Neural crest cell (in vitro differentiated cells): Measurements from ENCODE around the gene HOXA9. TPM values are rescaled to one million over a fixed set of nuclear protein-coding genes. Genes with fewer than 3 reads are reported as not detected.

Experiments used
- DNase-seq: peaks from one replicate; pipeline ENCODE4 v3.0.0; 2021; ENCODE audit warnings: low read depth, mixed read lengths, low spot score
- H3K27ac Mint-ChIP-seq: one replicate; pipeline ENCODE4 v1.8.0; 2021; ENCODE audit warnings: mild to moderate bottlenecking, mixed read lengths; ENCODE audit not compliant: unreplicated experiment
- H3K27me3 Mint-ChIP-seq: 2 replicates; pipeline ENCODE4 v1.8.0; 2021; ENCODE audit warnings: low read depth, mild to moderate bottlenecking, mixed read lengths
- H3K36me3 Mint-ChIP-seq: 2 replicates; pipeline ENCODE4 v1.8.0; 2021; ENCODE audit warnings: low read depth, mild to moderate bottlenecking, mixed read lengths
- H3K4me1 Mint-ChIP-seq: 2 replicates; pipeline ENCODE4 v1.8.0; 2021; ENCODE audit warnings: mixed read lengths
- H3K4me3 Mint-ChIP-seq: one replicate; pipeline ENCODE4 v1.8.0; 2021; ENCODE audit warnings: mild to moderate bottlenecking, mixed read lengths
- H3K9me3 Mint-ChIP-seq: 2 replicates; pipeline ENCODE4 v1.8.0; 2021; ENCODE audit warnings: mixed read lengths
- total RNA-seq: library from RNA; stranded (reverse); gene quantifications from 2 replicates; pipeline ENCODE4 v1.2.1, GENCODE V29; 2021
- TF ChIP-seq, protein P1 (sequence below): fragments of 200-600 bp; sonication (generic); conservative IDR thresholded peaks from 2 replicates; pipeline ENCODE4 v1.5.0; 2021; ENCODE audit warnings: antibody characterized with exemption, mild to moderate bottlenecking

The HOXA9 gene
- total RNA-seq, 1 donor from 2014 or later, result 9.0 TPM

GRCh38 chr7:27149842-27150567 lies 15.3 kb downstream of the HOXA9 start:
- DNase-seq, result no peak
- Mint-ChIP-seq H3K27ac (no peak overlapping the region), H3K27me3 (peaks cover 100% of the 10 kb centered on the region), H3K4me3 (peak overlapping the region; percentile 85), H3K36me3 (peaks cover 8% of the 10 kb centered on the region), H3K4me1 (peaks cover 26% of the 10 kb centered on the region), H3K9me3 (peaks cover 4% of the 10 kb centered on the region)
- TF ChIP-seq, protein P1, sequence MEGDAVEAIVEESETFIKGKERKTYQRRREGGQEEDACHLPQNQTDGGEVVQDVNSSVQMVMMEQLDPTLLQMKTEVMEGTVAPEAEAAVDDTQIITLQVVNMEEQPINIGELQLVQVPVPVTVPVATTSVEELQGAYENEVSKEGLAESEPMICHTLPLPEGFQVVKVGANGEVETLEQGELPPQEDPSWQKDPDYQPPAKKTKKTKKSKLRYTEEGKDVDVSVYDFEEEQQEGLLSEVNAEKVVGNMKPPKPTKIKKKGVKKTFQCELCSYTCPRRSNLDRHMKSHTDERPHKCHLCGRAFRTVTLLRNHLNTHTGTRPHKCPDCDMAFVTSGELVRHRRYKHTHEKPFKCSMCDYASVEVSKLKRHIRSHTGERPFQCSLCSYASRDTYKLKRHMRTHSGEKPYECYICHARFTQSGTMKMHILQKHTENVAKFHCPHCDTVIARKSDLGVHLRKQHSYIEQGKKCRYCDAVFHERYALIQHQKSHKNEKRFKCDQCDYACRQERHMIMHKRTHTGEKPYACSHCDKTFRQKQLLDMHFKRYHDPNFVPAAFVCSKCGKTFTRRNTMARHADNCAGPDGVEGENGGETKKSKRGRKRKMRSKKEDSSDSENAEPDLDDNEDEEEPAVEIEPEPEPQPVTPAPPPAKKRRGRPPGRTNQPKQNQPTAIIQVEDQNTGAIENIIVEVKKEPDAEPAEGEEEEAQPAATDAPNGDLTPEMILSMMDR, result no peak

DNA sequence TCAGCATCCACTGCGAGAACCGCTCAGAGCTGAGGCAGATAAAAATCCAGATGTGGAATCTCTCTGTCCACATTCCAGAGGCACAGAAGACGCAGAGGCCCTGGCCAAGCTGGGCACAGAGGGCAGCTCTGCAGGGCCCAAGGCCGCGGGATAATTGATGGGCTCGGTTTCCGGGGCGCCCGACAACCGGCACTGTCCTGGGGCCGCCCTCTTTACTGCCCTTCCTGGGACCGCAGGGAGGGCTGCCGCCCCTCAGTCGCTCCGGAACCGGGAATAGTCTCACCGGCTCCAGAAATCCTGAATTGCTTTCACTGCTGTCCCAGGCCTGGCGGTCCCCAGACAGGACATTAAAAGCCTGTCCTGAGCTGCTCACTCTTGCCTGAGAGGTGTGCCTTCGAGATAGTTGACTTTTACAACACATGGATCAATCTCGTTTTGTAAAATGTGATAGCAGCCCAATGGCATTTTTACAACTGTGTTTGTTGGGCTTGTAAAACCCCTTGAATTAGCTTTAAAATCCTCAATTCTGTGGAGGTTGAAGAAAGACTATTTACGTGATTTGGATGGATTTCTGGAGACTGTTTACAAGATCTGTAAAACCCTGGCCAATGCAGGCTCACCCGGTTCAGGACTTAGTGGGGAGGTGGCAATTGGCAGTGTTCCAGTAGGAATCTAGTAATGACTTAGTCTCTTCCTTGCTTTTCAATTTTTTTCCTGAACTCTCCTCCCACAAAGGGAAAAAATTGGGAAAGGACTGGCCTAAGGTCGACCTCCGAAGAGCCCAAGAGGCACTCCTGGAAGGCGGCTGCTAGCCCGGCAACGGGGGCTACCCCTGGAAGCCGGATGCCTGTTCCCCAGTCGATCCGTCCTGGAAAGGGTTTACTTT lies 16.3 kb downstream of the HOXA9 start:
- DNase-seq, result no peak
- H3K27ac Mint-ChIP-seq, result no peak overlapping the region
- H3K27me3 Mint-ChIP-seq, result peaks cover 100% of the 10 kb centered on the region
- peaks cover 5% of the 10 kb centered on the region for H3K36me3 Mint-ChIP-seq
- peak overlapping the region; percentile 85 for H3K4me3 Mint-ChIP-seq
- TF ChIP-seq, protein P1, result no peak
- peaks cover 27% of the 10 kb centered on the region for H3K4me1 Mint-ChIP-seq
- peaks cover 4% of the 10 kb centered on the region for H3K9me3 Mint-ChIP-seq

GRCh38 chr7:27148031-27148755 lies 17.1 kb downstream of the HOXA9 start:
- Mint-ChIP-seq H3K36me3 (peaks cover 5% of the 10 kb centered on the region), H3K4me3 (peak overlapping the region; percentile 84), H3K27ac (peak overlapping the region; percentile 81), H3K9me3 (peaks cover 4% of the 10 kb centered on the region), H3K4me1 (peaks cover 31% of the 10 kb centered on the region), H3K27me3 (peaks cover 100% of the 10 kb centered on the region)
- TF ChIP-seq, protein P1, result no peak
- DNase-seq, result no peak

DNA sequence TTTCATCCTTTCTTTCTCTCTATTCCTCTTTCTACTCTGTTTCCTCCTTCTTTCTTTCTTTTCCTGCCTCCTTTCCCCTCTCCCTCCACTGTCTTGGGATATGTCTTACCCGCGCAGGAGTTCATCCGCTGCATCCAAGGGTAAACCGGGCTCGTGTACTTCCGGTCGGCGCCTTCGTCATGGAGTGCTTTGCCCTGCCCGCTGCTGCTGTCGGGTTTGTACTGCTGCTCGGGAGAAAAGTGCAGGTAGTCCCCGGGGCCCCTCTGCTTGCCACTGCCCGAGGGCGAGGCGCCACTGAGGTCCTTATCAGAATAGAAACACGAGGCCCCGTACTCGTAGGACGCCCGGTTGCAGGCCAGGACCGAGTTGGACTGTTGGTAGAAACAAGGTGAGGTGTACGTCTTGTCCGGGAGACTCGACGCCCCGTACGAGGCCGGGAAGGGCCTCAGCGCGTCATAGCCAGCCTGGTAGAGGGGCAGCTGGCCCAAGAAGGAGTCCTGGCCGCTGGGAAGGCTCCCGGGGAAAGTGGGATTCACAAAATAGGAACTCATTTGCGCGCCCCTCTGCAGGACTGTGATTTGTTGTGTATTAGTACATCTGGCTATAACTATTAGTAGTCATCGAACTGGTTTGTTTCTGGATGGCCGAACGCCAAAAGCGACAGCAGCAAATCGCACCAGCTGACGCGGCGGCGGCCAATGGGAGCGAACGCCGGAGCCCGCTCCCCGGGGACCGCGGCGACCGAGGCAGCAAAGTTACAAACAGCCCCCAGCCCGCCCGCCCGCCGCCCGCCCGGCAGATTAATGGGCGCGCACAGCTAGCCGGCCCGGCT lies 17.9 kb downstream of the HOXA9 start, which contains the start of gene HOXA6:
HOXA6 (minus strand) TSS at position 576 of the 832 bp plus-strand sequence; CDS start at position 551, 25 bp downstream.
- peaks cover 4% of the 10 kb centered on the region for H3K9me3 Mint-ChIP-seq
- H3K27me3 Mint-ChIP-seq, result peaks cover 100% of the 10 kb centered on the region
- no peak for DNase-seq
- peaks cover 36% of the 10 kb centered on the region for H3K4me1 Mint-ChIP-seq
- TF ChIP-seq, protein P1, result no peak
- peaks cover 5% of the 10 kb centered on the region for H3K36me3 Mint-ChIP-seq
- H3K4me3 Mint-ChIP-seq, result peak within 1 kb of the TSS; percentile 84
- H3K27ac Mint-ChIP-seq, result peak within 1 kb of the TSS; percentile 86
